ENCODE data around the gene GGA2. TPM values are rescaled to one million over a fixed set of nuclear protein-coding genes. Genes with fewer than 3 reads are reported as not detected.

GGA2 gene
- total RNA-seq, 4 donors from 2014 or later = 32.4 to 57.6 (median 49.6) TPM

Small RNA genes within 50 kb of the gene (small RNA-seq; reads per million reads assigned to genes)
- not detected for gene RF00072

Other genes starting within 250 kb of the GGA2 start
- gene SCNN1B, start 208.2 kb downstream of the GGA2 start, total RNA-seq = 10 to 100 TPM in 1 of 4 donors, 1 to 10 TPM in 3; 1.9 to 30.3 (median 5.6) TPM
- 10 to 100 TPM; 10.6 to 13.9 (median 13.3) TPM for gene COG7, start 57.3 kb downstream of the GGA2 start, total RNA-seq
- 10 to 100 TPM; 10.9 to 32.0 (median 14.0) TPM for gene EARS2, start 46.9 kb upstream of the GGA2 start, total RNA-seq
- gene UBFD1, start 47.2 kb upstream of the GGA2 start, total RNA-seq = 10 to 100 TPM; 33.1 to 95.1 (median 58.7) TPM
- 100 to 1,000 TPM in 1 of 4 donors, 10 to 100 TPM in 3; 46.7 to 158 (median 54.1) TPM for gene NDUFAB1, start 85.8 kb upstream of the GGA2 start, total RNA-seq
- 10 to 100 TPM in 2 of 4 donors, 1 to 10 TPM in 2; 8.3 to 16.5 (median 11.2) TPM for gene PALB2, start 130.8 kb upstream of the GGA2 start, total RNA-seq
- 10 to 100 TPM; 25.1 to 35.8 (median 28.4) TPM for gene DCTN5, start 131.0 kb upstream of the GGA2 start, total RNA-seq
- 1 to 10 TPM; 1.1 to 9.0 (median 3.1) TPM for gene PLK1, start 168.4 kb upstream of the GGA2 start, total RNA-seq
- not detected for gene ERN2, start 202.7 kb upstream of the GGA2 start, total RNA-seq
- gene CHP2, start 244.5 kb upstream of the GGA2 start, total RNA-seq = not detected

Data from subcutaneous adipose tissue (tissue), 4 donors.